Cardiac fibroblast (primary cell): ENCODE data around the gene AFG1L.
A peak's percentile ranks its signal among the peaks of the same experiment; 100 is the strongest.

Source experiments
- DNase-seq, 2 donors: peaks; one replicate each; pipeline versions ENCODE4 v3.0.0 to v3.0.0-alpha.2; 2010; ENCODE audit warnings: low read depth in 2 of 2
- H3K4me3 ChIP-seq, 2 donors: replicated peaks in 1 of 2; 1 replicate in 1 of 2; 2 replicates in 1 of 2; pipeline ENCODE4 v1.5.1; 2011; ENCODE audit warnings: low read depth in 2 of 2, low read length in 2 of 2, mild to moderate bottlenecking in 2 of 2, moderate library complexity in 1 of 2
- CTCF ChIP-seq: IDR thresholded peaks from one replicate; pipeline ENCODE4 v1.5.1; 2011; ENCODE audit warnings: low read depth, mild to moderate bottlenecking, low read length, inconsistent platforms

AFG1L gene

GRCh38 chr6:108561742-108562502 lies 267.1 kb downstream of the AFG1L start:
- TF ChIP-seq CTCF = no peak
- no peak for DNase-seq
- H3K4me3 ChIP-seq = peak overlapping the region; percentile 91 to 93

- DNase-seq = peak; percentile 83 to 85
- TF ChIP-seq CTCF = no peak
- H3K4me3 ChIP-seq = peak overlapping the region; percentile 91 to 93
These were observed 267.7 kb downstream of the AFG1L start for GRCh38 chr6:108562503-108562993.

GRCh38 chr6:108563292-108563691 lies 268.4 kb downstream of the AFG1L start:
- TF ChIP-seq CTCF = no peak
- H3K4me3 ChIP-seq = peak overlapping the region; percentile 91 to 93
- peak in 1 of 2 donors; percentile 30 for DNase-seq

- H3K4me3 ChIP-seq = peak overlapping the region; percentile 26 to 91
- no peak for TF ChIP-seq CTCF
- peak; percentile 73 to 97 for DNase-seq
These were observed 269.3 kb downstream of the AFG1L start for GRCh38 chr6:108564178-108564577.

- TF ChIP-seq CTCF = no peak
- peak in 1 of 2 donors; percentile 32 for DNase-seq
- H3K4me3 ChIP-seq = peak overlapping the region; percentile 3 to 22
These were observed 270.4 kb downstream of the AFG1L start for GRCh38 chr6:108565091-108565766.

- no peak overlapping the region for H3K4me3 ChIP-seq
- DNase-seq = peak; percentile 86 to 97
- TF ChIP-seq CTCF = peak; percentile 20
These were observed 271.0 kb downstream of the AFG1L start for GRCh38 chr6:108565893-108566292.
